ENCODE data around the gene NR1H4.
"Not testable (repeated sequence)": the region's sequence is repeated elsewhere in the genome, so short reads cannot be mapped to it uniquely, and the experiment has no call there.

The NR1H4 gene

DNA sequence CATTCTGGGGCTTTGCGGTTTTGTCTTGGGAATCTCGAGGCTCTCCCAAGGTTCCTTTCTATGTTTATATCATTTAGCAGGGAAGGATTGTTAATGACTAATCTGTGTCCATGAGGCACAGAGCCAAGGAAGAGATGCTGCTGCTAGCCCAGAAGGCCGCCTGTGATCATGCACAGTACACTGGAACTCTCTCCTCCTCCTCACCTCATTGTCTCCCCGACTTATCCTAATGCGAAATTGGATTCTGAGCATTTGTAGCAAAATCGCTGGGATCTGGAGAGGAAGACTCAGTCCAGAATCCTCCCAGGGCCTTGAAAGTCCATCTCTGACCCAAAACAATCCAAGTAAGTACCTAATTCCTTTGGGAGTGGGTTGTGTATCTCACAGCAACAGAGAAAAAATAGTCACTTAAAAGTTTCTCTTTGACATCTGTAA lies at the start of gene NR1H4:
TSS of gene NR1H4 (plus strand) at position 151 of the 435 bp plus-strand sequence. CDS start 19,458 bp downstream, outside the sequence.
- DNase-seq: no peak

DNA sequence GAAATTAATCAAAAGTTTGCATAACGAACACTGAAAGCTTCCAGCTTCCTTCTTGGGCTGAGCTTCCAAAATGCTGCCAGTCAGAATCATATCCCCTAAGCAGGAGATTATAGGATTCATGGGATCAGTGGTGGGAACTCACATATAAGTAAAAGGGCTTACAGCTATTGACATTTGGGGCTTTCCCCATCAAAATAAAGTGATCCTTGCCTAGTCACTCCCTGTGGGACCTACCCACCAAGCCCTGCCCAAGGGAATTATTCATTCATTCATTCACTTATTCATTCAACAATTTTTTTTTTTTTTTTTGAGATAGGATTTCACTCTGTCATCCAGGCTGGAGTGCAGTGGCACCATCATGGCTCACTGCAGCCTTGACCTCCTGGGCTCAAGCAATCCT lies 47.5 kb upstream of the NR1H4 start:
- no peak for DNase-seq

DNA sequence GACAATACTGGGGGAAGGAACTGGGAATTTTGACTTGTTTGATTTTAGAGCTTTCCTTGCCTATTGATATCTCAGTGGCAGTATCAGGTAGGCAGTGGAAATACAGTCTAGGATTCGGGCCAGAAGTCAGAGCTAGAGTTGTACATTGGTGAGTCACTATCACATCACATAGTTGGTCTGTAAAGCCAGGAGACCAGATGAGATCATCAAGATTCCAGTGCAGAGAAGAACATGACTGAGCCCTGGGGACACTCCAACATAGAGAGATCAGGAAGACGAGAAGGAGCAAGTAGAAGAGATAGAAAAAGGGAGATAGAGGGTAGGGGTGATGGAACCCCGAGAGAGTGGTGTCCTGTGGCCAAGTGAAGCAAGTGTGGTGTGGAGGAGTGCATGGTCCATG lies 46.6 kb upstream of the NR1H4 start:
- no peak for DNase-seq

DNA sequence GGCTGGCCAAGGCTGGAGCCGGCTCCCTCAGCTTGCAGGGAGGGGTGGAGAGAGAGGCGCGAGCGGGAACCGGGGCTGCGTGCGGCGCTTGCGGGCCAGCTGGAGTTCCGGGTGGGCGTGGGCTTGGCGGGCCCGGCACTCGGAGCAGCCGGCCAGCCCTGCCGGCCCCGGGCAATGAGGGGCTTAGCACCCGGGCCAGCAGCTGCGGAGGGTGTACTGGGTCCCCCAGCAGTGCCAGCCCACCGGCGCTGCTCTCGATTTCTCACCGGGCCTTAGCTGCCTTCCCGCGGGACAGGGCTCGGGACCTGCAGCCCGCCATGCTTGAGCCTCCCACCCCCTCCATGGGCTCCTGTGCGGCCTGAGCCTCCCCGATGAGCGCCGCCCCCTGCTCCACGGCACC lies 43.4 kb upstream of the NR1H4 start:
- DNase-seq: not testable (repeated sequence)

DNA sequence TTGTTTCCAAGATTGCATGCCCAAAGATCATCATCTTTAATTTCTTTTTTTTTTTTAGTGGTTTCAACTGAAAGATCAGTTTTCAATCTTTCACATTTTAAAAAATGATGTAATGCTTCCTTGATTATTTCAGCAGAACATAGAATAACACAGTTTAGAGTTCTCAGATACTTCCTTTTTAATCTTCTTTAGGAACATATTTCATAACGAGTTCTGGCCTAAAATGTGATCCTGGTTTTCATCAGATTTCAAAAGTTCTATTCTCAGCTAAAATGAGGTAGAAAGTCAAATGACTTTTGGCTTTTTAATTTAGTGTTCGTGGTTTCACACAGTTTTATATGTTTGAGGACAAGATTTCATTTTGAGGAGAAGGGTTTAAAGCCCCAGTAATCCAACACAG lies 40.0 kb upstream of the NR1H4 start:
- no peak for DNase-seq

DNA sequence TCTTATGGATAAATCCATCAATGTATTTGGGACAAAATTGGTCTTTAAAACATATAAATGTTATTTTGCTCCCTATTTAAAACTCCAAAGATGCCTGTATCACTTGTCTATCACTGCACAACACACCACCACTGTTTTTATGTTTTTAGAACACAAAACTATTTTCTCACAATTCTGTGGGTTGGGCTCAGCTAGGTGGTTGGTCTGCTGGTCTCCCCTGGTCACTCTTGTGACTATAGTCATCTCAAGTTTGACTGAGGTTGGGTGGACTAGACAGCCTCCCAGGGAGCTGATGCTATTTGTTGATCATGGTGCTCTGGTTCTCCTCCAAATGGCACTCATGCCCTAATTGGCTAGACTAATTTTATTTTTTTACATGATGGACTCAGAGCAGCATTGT lies 39.5 kb upstream of the NR1H4 start:
- DNase-seq: no peak

DNA sequence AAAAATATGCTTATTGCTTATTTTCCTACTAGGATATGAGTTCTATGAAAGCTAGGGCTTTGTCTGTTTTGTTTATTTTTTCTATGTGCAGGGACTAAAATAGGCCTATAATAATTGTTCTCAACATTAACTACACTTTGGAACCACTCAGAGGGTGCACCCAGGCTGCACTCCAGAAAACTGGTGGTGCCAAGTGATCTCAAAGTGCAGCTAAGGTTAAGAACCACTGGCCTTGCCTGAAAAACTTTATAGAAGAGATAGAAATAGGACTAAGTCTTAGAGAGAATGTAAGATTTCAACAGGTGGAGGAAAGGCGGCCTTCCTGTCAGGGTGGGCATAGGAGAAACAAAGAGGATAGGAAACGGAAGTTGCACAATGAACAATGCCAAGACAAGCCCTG lies 37.7 kb upstream of the NR1H4 start:
- DNase-seq: no peak

DNA sequence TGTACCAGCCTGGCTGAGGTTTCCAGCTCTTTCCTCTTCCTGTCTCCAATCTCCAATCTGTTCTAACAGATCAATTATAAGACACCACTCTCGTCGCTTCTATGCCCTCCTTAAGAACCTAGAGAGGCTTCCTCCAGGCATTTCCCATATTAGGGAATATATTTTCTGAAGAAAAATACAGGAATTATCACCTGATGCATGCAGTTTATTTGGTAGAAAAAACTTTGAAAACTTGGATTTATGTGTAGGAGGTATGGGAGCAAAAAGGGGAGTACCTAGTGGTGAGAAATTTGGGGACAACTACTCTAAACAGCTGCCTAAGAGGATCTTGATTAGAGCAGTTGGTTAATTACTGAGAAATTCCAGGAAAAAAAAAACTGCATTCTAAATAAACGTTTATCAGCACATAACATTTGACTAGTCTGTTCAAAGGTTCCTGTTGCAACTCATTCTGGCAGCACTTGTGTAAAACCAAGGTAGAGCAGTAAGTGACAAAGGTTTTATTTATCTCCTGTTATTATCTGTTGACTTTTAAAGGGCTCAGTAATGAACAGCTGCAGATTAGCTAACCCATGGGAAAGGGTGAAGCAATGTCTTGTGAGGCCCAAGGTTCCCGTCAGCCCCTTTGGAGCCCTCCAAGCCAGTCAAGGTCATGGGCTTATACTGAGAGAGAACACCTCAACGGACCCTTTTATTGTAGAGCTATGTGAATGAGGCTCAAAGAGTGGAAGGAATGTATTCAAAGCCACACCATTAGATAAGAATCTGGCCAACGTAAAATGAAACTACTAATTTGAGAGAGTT lies 36.4 kb upstream of the NR1H4 start:
- DNase-seq: no peak

DNA sequence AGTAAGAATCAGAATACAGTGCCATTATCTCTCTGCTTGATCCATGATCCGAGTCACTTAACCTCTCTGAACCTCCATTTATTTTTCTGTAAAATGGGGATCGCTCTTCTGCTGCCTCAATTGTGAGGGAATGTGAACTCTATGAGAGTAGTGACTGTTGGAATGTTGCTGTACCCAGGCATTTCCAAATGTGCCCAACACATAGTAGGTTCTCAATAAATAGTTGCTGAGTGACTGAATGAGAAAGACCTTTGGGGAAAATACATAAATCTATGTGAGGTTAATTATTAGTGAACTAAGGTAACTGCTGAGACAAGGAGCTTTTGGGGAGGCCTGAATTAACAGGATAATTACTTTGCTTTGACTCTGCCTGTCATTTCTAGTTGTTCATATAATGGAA lies 33.9 kb upstream of the NR1H4 start:
- DNase-seq: no peak

DNA sequence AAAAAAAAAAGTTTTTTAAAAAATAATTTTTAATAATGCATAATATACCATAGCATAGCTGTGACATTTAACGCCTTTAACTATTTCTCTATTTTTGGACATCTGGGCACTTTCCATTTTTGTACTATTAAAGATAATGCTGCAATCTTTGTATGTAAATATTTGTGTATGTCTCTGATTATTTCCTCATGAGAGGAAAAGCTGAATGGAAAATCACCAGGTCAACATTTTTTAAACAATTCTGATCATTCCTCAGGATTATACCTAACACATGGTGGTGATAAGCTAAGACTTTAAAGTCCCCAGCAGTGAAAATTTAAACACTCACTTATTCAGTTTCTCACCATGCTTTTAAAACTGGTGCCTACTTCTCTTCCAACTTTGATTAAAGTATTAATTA lies 31.3 kb upstream of the NR1H4 start:
- no peak for DNase-seq

DNA sequence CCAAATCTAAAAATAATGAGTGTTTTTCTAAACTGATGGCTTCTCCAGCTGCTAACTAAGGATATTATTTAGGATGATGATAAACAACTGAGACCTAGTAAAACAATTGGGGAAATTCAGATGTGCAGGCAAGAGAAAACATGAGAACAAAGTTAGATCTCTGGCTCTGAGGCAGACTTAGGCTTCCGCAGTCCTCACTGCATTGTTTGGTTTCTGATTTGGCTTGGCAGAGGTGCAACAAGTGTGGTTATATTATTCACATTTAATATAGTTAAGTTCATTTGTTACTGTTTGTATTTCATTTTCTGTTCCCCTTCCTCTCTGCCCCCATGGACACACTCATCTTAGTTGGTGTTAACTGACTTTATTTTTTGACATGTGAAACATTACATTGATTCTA lies 30.2 kb upstream of the NR1H4 start:
- DNase-seq: no peak

DNA sequence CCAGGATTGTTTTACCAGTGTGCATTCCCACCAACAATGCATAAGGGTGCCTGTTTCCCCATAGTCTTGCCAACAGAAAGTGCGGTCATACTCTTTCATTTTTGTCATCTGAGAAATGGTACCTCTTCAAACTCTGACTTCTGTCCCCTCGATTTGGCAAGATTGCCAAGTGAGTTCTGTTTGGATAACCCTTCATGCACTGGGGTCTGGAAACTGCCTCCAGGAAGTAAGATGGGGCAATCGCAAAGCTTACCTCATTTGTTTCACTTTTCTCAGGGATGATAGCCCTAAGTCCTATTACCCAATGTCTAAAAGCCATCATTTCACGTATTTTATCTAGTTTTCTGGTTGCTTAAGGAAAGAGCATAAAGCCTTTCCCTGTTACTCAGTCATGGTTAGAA lies 28.6 kb upstream of the NR1H4 start:
- no peak for DNase-seq

DNA sequence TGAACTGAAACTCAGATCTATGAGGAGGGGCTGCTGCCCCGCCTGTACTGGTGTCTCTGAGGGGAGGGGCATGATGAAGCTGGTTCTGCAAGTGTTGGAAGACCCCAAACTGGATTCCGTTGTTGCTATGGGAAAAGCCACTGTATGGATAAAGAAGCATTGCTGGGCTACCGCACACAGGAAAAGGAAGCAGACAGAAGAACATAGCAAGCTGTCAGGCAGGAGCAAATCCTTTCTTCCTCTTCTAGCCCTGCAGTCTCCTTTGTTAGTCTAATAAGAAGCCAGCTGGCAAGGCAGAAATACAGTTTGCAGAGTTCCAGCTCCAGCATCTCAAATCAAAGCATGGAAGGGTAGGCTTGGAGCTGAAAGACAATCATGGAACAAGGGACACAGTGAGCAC lies 26.3 kb upstream of the NR1H4 start:
- no peak for DNase-seq

DNA sequence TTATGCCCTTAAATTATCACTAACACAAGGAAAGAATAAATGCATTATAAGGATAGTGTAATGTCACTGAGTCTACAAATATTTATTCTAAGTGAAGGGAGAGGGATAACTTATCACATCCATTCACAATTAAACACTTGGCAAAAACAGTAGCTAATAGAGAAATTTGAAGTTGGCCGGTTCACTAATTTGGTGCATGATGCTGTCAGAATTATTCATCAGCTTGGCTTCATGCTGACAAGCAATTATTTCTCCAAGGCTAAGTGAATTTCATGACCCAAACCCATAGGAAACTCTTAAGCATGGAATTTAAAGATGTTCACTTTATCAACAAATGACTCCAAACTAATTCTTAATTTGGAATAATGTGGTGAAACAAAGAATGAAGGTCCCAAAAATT lies 25.0 kb upstream of the NR1H4 start:
- no peak for DNase-seq

DNA sequence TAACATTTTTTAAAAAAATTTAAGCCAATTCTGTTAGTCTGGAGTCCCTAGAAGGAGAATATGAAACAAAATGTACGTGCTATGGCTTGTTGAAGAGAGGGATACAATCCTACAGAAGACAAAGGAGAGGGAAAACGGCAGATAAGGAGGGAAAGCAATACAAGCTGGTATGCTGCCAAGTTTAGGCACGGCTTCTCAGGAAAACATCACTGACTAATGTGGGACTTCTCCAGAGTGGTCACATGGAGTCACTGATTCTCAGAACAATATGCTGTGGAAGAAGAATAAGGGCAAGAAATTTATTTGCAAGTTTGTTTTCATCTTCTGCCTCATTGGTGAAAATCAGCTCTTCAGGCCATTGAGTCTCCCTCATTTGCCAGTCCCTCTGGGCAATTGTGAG lies 22.9 kb upstream of the NR1H4 start:
- no peak for DNase-seq

DNA sequence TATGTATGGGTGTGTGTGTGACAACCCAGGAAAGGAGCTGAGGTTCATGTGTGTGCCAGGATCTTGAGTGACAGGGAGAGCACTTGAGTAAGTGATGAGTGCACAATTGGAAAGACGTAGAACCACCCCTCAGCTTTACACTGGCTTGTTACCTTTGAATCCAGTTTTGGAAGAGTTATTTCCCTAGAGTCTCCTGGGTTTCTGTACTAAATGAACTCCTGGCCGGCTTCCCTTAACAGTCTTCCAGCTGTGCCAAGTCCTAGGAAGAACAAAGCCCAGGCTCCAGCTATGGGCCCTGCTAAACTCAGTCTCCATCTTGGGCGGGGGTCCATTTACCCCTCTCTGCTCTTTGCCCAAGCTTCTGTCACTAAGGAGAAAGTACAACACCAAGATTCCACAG lies 19.7 kb upstream of the NR1H4 start:
- no peak for DNase-seq

DNA sequence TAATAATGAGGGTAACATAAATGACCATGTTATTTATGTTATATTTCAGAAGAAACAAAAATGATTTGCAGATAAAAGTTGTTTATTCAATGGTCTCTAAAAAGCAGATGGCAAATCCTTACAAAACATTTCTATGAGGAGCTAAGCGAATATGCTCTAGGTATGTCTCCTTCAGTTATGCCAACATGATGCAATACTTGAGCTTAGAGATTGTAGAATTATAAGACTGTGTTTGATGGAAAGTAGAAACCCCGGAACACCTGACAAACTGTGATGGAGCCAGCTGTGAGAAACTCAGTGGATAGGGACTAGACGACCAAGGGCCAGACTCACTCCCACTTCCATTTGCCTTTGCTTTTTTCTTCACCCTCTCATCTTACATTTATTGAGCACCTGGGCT lies 17.8 kb upstream of the NR1H4 start:
- DNase-seq: no peak

DNA sequence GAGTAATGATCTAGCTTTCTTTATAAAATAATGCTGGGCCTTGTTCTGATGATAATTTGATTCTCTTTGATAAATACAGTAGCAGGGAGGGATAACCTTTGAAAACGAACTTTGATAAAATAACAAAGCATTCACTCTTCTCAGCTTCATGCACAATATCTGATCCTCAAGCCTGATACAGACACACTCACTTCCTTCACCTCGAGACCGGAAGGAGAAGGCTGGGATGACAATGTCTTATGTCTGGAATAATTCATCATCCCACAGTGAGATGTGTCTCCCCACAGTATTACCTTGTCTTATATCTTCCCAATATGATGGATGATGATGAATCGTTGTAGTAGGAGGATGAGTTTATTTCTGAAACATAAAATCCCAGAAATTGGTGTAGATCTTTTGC lies 15.5 kb upstream of the NR1H4 start:
- DNase-seq: no peak

DNA sequence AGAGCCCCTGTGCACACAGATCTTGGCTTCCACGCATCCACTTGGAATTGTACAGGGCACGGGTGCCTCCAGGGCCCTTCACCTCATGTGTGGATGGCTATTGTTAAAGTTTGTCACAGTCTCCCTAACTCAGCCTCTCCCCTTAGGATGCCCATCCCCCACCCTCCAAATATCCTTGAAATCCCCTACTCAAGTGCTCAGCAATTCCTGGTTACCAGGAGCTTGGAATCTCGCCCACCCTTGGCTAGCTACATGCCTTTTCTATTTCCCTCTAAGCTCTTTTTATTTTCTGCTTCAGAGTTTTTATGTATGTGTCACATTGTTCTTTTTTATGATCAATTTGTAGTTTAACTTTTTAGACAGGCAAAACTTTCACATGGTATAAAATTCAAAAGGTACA lies 13.0 kb upstream of the NR1H4 start:
- DNase-seq: no peak

DNA sequence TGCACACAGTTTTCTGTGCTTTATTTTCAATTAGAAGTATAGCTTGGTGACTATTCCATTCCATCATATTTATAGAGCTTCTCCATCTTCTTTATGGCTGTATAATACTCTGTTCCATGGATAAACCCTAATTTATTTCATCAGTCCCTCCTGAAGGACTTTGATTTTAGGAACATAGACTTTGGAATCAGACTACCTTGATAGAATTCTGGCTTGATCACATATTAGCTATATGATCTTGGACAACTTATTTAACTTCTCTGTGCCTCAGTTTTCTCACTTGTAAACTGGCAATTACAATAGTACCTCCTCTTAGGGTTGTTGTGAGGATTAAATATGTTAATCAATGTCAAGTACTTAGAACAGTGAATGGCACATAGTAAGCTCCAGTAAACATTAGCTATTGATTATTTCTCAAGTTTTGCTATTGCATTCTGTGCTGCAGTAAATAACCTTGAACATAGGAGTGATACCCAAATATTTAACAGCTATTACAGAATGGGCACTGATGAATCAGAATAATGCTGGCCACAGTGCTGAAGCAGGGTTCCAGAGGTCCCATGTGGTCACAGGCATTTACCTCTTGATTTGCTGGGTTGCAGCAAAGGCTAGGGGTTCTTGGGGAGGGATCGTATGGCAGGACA lies 12.2 kb upstream of the NR1H4 start:
- no peak for DNase-seq

DNA sequence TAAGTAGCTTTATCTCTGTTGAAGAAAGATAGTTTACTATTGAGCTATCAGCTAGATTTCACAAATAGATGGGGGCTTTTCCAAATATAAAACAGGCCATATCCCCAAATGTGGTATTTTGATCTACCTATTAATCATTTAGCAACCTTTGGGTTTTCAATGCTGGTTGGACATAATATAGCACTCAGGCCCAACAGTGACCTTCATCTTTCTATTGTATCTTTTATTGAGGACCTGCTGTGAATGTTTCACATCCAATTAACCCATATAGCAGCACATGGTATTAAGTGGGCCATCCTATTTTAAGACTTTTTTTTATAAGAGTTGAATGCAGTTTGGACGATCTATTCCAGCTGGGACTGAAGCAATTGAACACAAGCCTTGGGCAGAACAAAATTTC lies 10.0 kb upstream of the NR1H4 start:
- no peak for DNase-seq

DNA sequence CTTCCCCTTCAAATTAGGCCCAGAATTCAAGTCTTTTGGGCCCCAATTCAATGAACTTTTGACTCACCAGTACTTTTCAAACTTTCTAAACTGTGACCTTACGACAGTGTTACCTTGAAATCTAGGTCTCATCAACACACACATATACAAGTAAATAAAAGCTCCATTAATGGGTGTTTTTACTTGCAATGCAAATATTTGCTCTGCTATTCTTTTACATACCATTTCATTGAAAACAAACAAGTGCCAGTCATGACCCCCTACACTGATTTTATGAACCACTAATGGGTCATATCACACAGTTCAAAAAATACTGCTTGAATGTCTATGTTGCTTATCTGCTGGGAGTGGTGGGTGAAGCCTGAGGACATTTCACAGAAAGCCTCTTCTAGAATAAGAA lies 9.1 kb upstream of the NR1H4 start:
- DNase-seq: no peak

DNA sequence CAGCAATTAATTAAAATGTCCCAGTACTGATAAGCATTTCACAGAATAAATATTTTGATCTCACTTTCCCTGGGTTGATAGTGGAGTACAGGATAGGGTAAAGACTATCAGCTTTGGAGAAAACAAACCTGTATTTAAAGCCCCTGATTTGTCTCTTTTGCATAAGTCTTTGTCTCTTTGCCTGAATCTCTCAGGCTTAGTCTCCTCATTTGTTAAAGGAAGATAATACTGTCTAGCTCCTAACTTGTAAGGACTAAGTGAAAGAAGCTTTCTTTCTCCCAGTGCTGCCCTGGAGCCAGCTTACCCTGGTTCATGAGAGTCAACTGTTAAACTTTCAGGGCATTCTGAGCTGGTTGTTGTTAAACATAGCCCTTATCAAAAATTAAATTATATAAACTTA lies 5.5 kb upstream of the NR1H4 start:
- no peak for DNase-seq

DNA sequence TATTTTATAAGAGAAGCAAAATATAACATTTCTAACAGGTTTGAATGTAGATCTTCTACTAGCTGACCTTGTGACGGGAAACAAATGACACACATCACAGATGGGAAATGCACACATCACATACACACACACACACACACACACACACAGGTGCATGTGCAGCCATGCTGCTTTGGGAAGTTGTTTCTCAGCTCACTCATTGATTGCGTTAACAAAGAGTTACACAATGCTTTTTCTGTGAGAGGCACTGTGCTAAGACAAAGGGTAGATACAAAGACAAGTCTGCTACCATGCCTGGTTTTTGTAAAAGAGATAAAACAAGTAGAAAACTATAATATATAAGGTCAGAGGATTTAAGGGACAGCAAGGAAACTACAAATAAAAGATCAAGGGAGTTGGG lies 1.3 kb upstream of the NR1H4 start:
- DNase-seq: no peak
